GM18867 (cell line): ENCODE results near the gene MARVELD1.

Source experiments
- ATAC-seq: cut with Tn5 transposase; IDR thresholded peaks from one replicate; pipeline ENCODE4 v1.9.1; 2021; ENCODE audit warnings: mild to moderate bottlenecking, moderate library complexity; ENCODE audit not compliant: unreplicated experiment

MARVELD1 gene

DNA sequence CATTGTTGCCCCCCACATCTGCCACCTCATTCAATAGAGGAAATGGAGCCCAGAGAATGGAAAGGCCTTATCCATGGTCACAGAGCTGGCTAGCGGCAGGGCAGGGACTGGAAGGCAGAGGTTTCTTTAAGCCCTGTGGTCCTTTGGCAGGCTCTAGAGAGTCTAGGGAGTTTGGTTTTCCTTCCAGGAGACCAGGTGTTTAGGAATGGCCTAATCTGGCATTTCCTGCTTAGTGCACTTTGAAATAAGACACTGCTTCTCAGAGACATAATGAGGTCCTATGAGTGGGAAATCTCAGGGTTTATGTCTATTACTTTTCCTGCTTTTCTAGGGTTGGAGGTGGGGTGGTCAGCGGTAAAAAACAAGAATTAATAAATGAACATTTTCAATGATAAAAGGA lies 6.1 kb downstream of the MARVELD1 start:
- ATAC-seq, result no peak

DNA sequence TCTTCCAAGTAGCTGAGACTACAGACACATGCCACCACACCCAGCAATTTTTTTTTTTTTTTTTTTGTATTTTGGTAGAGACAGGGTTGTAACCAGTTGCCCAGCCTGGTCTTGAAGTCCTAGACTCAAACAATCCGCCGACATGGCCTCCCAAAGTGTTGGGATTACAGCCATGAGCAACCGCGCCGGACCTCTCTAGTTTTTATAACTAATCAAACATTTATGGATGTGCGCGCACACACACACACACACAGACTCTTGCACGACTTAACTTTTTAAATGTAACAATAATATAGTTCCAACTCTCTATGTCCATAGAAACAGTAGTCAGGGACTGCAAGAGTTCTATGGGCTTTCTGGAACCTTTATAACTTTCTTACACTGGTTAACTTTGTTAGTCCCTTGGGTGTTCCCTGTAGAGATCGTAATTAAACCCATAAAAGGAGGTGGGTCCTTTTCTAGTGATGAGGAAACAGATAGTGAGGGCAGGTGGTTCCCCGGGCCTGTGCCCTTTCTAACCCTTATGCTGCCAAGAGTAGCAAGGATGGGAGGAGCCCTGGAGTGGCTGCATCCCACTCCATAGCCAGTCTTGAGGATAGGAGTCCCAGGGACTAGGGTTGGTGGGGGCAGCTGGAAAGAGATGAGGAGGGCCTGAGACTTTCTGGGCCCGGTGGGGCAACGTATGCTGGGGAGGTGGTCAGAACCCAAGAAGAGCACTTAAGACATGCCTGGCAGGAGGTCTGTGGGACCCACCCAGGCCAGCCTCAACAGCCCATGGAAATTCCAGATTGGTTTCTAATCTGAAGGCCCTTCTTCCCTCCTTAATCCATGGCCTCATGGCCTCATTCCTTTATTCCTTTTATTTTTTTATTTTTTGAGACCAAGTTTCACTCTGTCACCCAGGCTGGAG lies 8.6 kb downstream of the MARVELD1 start:
- no peak for ATAC-seq

DNA sequence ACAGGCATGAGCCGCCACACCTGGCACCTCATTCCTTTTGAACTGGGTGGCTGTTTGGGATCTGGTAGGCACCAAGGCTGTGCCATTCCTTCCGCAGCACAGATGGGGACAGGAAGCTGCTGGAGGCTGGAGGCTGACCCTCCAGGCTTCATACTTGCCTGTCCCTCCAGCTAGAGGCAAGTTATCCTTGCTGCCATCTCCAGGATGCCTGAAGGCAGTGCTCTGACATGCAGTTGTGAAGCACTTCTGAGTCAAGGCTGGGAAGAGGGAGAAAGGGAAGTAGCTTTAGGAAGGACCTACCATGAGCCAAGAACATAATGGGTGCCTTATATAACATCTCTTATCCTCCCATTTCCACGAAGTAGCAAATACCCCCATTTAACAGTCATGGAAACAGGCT lies 9.5 kb downstream of the MARVELD1 start:
- no peak for ATAC-seq

DNA sequence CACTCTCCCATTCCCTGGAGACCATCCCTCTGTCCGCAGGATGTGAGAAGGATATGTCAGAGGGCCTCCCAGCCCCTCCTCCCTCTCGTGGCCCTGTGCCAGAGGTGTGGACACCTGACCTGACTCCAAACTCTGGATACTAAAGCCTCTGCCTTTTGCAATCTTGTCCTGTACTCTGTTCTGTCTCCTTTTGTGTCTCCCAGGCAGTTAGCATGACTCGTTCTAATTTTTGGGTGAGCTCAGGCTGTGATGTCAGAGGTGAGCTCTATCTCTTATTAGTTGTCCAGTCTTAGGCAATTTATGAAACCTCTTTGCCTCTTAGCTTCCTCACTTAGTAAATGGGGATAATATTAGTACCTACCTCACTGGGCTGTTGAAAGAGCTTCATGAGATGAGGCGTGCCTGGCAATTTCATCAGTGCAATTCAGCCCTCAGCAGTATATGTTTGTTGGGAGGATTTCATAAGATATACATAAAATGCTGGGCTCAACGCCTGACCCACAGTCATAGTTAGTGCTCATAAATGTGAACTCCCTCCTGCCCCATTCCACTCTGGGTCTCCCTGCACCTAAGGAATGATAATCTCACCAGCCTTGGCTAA lies 10.9 kb downstream of the MARVELD1 start:
- ATAC-seq, result no peak

DNA sequence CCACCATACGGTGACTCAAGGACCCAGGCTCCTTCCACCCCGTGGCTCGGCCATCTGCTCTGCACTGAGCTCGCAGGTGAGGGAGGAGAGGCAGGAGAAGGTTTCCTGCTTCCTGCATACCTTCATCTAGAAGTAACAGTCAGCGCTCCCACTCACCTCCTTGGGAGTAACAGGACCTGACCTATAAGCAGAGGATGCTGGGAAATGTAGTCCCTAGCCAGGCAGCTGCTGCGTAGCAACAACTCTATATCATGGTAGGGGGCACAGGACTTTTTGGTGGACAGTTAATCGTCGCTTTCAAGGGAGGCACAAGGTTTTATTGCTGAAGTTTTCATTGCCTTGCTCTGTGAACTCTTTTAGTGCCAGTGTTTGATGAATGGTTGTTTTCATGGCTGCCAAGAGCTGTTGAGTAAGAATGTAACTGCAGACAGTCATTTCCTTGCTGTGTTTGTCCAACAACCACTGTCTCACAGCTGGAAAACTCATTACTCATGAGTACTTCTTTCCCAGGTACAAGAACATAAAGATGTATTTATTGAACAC lies 13.2 kb downstream of the MARVELD1 start:
- ATAC-seq, result no peak

DNA sequence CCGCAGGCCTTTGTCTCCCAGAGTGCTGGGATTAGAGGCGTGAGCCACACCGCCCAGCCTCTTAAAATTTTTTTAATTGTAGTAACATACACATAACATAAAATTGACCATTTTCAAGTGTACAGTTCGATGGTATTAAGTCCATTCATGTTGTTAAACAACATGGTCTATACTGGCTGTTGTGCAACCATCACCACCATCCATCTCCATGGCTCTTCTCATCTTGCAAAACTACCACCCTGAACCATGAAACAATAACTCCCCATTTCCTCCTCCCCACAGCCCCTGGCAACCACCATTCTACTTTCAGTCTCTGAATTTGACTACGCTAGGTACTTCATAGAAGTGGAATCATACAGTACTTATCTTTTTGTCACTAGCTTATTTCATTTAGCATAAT lies 15.5 kb downstream of the MARVELD1 start:
- no peak for ATAC-seq

DNA sequence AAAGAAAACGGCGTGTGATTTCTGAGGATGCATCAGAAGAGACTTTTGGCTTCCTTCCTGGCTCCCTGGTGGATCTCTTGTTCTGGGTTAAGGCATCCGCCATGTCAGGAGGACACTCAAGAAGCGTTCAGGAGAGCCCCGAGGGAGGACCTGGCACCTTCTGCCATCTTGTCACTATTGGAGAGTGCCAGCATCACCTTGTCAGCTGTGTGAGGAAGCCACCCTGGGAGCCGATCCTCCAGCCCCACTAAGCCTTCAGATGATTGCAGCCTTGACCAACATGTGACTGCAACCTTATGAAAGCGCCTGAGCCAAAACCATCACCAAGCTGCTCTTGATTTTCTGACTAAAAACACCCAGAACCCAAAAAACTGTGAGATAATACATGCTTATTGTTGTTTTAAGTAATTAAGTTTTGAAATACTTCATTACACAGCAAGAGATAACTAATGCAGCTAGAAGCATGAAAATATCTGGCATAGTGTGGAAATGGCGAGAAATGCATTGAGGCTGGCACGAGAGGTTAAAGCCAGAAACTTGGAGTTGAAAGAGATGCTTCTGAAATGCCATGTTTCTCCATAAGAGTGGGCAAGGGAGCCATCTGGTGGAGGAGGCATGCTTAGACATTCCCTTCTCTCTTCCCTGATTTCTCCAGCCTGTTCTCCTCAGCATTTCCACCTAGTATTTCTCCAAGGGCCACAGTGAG lies 18.0 kb downstream of the MARVELD1 start:
- ATAC-seq, result no peak

DNA sequence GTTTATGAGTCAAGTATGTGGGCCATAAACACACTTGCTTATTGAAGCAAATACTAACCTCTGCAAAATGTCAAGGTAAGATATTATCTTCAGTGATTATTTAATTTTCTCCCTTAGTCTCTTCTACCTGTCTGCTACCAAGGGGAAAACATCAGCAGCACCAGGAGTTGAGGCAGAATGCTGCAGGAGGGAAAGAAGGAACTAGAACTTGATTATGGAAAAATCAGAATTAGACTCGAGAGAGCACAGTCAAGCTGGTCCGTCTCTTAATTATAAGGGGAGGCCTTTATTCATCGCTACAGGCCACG lies 18.5 kb downstream of the MARVELD1 start:
- ATAC-seq, result no peak

DNA sequence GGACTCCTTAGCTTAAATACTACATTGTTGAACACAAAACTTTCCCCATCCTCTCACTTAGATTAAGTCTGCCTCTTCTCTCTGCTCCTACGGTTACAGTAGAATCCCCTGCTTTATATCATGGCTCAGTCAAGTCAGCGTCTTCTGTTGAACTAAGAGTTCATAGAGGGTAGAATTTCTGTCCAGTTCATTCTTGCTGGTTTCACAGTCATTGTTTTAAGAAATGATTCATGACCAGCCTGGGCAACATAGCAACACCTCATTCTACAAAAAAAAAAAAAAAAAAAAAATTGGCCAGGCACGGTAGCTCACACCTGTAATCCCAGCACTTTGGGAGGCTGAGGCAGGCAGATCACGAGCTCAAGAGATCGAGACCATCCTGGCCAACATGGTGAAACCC lies 19.7 kb downstream of the MARVELD1 start:
- no peak for ATAC-seq

DNA sequence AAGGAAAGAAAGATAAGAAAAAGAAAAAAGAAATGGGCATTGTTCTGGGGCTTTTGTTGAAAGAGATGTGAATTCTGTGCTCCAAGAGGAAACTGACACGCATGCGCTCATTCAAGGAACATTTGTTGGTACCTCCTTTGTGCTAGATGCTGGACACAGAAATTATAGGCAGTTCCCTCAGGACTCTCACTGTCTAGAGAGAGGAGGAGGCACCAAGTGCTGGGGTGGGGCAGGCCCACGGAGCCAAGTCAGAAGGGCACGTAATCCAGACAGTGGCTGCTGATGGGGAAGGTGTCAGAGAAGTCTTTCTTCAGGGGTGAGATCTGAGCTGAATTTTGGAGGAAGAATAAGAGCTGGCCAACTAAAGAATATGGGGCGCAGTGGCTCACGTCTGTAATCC lies 20.5 kb downstream of the MARVELD1 start:
- ATAC-seq, result no peak

DNA sequence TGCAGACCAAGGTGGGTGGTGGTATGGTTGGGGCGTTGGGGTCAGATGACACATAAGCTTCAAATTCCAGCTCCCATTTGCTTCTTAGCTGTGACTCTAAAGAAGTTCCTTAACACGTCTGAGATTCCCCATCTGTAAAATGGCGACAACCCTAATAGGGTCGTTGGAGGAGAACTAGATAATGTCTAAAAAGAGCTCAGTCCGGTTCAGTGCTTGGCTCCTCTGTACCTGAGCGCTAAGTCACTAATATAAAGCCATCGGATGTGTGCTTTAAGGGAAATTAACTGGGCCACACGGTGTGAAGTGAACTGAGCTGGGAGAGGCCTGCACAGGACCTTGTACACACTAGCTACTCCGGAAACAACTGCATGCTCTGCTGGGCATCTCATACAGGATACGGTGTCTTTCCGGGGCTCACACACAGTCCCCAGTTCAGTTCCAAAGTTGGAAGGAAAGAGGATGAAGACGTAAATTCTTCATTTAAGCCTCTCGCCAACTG lies 22.9 kb downstream of the MARVELD1 start:
- ATAC-seq, result peak; percentile 25

DNA sequence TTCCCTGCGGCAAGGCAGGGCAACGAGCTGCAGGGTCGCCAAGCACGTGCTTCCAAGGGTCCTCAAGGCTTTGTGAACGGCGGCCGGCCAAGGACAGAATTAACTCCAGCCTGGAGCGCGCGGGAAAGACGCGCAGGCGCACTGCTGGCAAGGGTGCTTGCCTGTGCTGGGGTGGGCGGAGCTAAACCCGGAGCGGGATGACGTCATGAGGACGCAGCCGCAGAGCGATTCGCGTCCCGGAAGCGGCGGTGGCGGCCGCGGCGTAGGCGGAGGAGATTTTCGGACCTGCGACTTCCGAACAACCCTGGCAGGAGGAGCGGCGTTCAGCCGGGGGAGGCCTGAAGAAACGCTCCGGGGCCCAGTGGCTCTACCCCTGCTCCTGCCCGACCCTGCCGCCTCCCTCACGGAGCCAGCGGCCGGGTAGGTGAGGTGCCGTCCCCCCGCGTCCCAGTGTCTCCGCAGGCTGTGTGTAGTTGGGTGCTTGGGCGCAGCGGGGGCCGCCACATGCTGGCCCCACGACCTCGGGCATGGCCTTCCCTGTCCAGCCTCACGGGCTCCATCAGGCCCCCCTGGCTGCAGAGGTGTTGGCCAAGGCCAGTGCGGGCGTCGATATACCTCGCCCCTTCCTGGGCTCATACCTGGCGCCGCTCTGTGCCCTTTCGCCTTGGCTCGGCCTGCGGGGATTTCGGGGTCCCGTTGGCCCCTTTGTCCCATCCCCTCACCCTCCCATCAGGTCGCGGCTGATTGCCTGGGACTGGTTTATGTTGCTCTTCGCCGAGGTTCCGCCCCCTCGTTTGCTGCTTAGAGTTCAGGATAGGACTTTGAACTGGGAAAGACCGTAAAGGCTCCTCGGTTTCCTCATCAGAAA lies 23.6 kb downstream of the MARVELD1 start, which contains the start of gene ZFYVE27:
Gene ZFYVE27, plus strand, starts transcription at position 227 of the 868 bp plus-strand sequence. CDS start 1,350 bp downstream, outside the sequence.
- ATAC-seq, result peak; percentile 87

DNA sequence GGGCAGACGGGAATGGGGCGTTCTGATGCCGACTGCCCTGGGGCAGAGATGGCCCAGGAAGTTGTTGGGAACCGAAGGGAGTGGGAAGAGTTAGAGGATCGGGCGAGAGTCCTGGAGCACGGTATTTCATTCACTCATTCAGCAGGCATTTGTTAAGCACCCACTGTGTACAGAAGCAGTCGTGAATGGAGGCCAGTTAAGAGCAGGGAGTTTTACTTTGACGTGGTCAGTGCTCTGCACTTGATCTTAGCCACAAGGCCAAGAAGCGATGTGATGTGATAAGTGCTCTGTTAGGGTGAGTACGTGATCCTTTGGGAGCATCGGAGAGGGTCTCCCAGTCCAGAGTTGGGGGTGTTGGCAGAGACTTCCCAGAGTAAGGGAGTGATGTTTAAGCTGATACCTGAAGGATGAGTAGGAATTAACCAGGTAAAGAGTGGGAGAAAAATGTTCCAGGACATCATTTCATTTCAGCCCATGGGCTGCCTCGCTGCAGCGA lies 24.3 kb downstream of the MARVELD1 start:
- peak; percentile 12 for ATAC-seq

DNA sequence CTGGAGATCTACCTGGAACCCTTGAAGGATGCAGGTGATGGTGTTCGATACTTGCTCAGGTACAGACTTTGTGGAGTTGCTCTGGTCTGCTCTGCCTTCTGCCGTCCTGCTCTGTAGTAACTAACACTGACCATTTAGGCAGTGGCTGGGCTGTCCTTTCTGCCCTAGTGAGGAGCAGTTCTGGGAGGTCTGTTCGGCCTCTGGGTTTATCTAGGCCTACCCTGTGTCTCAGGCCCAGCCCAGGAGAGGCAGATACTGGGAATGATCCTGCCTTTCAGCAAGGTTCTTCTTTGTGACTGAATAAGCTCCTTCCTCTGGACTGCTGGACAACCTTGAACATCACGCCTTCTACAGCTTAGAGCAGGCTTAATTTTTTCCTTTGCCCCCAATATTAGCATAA lies 25.1 kb downstream of the MARVELD1 start:
- no peak for ATAC-seq

DNA sequence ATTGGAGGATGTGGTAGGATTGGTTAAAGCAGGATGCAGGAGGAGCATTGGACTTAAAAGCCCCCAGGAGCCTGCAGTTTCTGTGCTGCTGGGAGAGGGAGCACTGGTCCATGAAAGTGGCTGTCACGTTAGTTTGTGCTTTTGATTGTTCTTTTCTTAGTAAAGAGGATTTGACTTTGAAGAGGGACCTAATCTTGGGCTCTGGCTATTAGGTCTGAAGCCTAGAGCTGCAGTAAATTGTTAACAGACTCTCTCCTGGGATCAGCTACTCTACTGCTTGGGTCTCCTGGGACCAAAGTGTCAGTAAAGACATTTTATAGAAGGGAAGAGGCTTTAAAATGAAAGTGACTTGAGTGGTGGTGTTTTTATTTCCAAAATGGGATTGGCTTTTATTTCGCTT lies 27.1 kb downstream of the MARVELD1 start:
- no peak for ATAC-seq

DNA sequence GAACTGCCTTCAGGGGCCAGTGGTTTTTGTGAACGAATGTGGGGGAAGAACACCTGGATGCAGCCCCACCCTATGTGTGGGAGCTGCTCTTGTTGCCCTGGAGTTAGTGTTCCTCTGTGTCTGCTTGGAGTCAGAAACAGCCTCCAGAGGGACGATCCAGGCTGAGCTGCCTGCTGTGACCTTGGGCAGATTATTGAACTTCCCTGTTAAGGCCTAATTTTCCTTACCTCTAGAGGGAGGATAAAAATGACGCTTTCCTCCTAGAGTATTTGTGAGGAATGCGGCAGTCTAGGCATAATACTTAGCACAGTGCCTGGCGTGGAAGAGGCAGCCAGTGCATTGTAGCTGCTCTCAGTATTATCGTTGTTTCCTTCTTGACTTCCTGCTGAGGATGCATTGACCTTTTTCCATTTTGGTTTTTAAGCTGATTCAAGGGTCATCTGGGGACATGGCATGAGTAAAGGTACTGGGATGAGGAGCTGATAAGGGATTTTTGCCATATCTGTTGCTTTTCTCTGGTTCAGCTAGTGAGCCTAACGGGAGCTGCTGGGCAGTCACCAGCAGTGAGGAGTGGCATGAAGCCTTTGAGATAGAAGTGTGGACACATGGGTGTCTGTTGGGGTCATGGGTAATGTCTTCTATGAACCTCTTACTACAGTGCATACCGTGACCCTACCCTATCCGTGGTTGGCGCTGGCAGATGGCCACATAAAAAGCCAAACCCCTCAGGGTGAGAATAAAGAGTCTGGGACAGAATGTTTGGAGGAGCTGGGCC lies 29.8 kb downstream of the MARVELD1 start:
- ATAC-seq, result no peak

DNA sequence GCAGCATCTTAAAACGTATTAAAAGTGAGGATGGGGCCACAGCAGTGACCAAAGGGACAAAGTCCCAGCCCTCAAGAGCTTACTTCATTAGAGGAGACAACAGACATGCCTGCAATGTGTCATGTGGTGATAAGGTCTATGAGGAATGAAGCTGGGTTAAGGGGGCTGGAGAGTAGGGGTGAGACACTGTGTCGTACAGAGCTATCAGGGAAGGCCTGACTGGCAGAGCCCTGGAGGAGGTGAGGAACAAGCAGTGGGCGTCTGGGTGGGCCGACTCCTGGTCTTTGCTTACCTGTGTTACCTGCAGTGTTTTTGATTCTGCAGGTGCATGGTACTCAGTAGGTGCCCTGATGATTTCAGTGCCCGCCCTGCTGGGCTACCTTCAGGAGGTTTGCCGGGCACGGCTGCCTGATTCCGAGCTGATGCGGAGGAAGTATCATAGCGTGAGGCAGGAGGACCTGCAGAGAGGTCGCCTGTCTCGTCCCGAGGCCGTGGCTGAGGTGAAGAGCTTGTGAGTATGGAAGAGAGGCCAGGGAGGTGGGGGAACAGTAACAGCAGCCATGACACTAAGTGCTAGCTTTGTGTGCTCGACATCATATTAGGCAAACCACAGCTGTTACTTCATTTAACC lies 31.0 kb downstream of the MARVELD1 start:
- ATAC-seq, result no peak

DNA sequence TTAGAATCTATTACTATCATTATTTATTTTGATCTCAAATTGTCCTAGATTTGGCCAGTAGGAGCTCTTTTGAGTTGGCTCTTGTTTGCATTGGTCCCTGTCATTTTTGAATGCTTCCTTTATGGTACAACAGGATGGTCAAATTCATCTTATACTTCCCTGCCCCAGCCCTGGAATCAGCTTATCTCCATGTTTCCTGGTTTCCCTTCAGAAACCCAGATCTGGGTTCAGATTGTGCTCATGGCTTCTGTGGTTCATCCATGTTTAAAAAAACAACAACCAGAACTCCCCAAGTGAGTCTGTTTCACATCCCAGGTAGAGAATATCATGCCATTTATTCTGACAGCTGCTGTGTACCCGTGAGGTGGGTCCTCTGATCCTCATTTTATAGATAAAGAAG lies 34.0 kb downstream of the MARVELD1 start:
- no peak for ATAC-seq

DNA sequence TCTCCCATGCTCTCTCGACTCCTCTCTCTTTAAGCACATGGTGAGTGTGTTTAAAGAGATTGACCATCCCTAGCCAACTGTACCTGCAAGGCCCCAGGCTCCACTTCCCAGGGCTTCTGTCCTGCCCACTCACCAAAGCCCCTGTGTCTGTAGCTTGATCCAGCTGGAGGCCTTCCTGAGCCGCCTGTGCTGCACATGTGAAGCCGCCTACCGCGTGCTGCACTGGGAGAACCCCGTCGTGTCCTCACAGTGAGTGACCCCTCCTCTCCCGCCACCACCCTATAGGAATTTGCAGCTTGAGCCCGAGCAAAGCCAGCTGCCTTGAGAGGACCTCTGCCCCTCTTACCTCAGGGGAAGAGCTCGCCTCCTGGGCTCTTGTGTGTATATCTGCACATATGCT lies 34.6 kb downstream of the MARVELD1 start:
- no peak for ATAC-seq
